CD4-positive, alpha-beta T cell treated with Interleukin-15 for 1 hour (primary cell): Measurements from ENCODE around the gene LRIG2.

Source experiments
- DNase-seq: peaks from one replicate; pipeline ENCODE4 v3.0.0-alpha.2; 2020

LRIG2 gene

DNA sequence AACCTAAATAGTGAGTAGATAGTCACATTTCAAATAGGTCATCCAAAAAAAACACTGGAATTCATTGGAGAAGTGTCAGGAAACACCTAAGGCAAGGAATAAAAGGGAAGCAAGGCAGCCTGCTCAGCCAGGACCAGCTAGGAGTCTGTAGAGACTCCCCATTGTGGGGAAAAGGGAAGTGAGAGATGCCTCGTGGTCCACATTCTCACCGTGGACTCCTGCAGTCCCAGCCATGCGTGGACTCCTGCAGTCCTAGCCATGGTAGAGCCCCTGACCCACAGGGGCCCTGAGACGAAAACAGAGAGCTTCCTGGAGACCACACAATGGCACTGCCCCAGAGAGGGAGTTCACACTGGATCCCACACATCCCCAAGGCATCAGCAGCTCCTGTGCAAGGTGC, 97.5 kb downstream of the LRIG2 start:
- no peak for DNase-seq

DNA sequence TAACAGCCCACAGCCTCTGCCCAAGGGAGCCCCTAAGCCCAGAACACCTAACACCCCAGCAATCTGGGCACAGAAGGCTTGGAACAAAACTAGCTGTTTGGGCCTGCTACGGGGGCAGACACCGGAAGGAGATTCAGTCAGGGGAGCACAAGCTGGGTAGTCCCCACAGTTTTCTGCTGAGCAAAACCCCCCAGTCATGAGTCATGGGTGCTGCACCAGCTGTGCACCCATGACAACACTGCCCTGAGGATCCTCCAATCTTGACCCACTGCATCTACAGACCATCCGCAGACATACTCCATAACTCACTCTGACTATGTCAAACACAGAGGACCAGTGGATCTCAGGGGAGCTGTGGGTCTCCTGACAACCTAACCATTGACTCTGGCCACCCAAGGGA, 105.1 kb downstream of the LRIG2 start:
- no peak for DNase-seq

DNA sequence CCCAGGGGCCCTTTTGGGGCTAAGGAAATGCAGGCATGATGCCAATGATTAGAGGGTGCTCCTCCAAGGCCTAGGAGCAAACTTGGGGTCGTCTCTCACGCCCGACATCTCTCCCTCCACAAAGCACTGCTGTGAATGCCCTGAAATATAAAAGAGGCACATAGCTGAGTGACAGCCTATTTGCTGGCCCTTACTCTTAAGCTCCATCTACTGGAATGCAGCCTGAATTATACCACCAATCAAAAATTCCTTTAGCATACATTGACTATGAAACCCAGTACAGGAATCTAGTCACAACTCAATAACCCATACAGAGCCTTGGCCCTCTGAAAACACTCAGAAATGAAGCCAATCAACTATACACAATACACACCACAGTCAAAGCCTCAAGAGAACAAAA, 105.5 kb downstream of the LRIG2 start:
- DNase-seq = no peak
